Heart right ventricle (tissue), 16 donors: ENCODE results near the gene SAMD8. TPM values are rescaled to one million over a fixed set of nuclear protein-coding genes. Genes with fewer than 3 reads are reported as not detected.

ENCODE experiments used
- ATAC-seq, 8 donors: fragments of 200-7000 bp; cut with Tn5 transposase; one replicate each; pipeline ENCODE4 v1.9.1; 2020; ENCODE audit warnings: mild to moderate bottlenecking in 8 of 8, moderate library complexity in 8 of 8, moderate number of reproducible peaks in 1 of 8
- DNase-seq, 2 donors: peaks; one replicate each; pipeline ENCODE4 v3.0.0-alpha.2; 2020
- H3K27ac ChIP-seq, 10 donors: fragments of 200-600 bp; sonication (generic) in 2 of 10; one replicate each; pipeline versions ENCODE4 v1.5.0 to v1.8.0; 2020 to 2022; ENCODE audit warnings: mild to moderate bottlenecking in 3 of 10
- H3K27me3 ChIP-seq, 7 donors: fragments of 200-600 bp; one replicate each; pipeline ENCODE4 v1.8.0; 2021 to 2022; ENCODE audit warnings: mild to moderate bottlenecking in 2 of 7
- H3K36me3 ChIP-seq, 9 donors: fragments of 200-600 bp; sonication (generic) in 1 of 9; one replicate each; pipeline versions ENCODE4 v1.5.0 to v1.8.0; 2020 to 2022; ENCODE audit warnings: mild to moderate bottlenecking in 2 of 9
- H3K4me1 ChIP-seq, 9 donors: fragments of 200-600 bp; sonication (generic) in 1 of 9; one replicate each; pipeline versions ENCODE4 v1.5.0 to v1.8.0; 2020 to 2022; ENCODE audit warnings: mild to moderate bottlenecking in 4 of 9
- H3K4me3 ChIP-seq, 10 donors: fragments of 200-600 bp; sonication (generic) in 2 of 10; one replicate each; pipeline versions ENCODE4 v1.5.0 to v1.8.0; 2020 to 2022; ENCODE audit warnings: mild to moderate bottlenecking in 7 of 10, moderate library complexity in 2 of 10
- H3K9me3 ChIP-seq, 11 donors: fragments of 200-600 bp in 10 of 11; sonication (generic) in 2 of 11; one replicate each; pipeline versions ENCODE4 v1.5.0 to v1.8.0; 2013 to 2022; ENCODE audit warnings: mild to moderate bottlenecking in 2 of 11, control low read depth in 1 of 11, moderate library complexity in 1 of 11
- CTCF ChIP-seq, 9 donors: fragments of 200-600 bp; sonication (generic) in 2 of 9; IDR thresholded peaks; one replicate each; pipeline versions ENCODE4 v1.5.0 to v1.8.0; 2021 to 2022; ENCODE audit warnings: antibody characterized with exemption in 9 of 9, mild to moderate bottlenecking in 5 of 9, moderate library complexity in 1 of 9
- WGBS, 2 donors: extraction: QIAGEN DNeasy Blood & Tissue Kit; methylation state at CpG; one replicate each; pipeline ENCODE4 v1.1.7; 2013; ENCODE audit warnings: inconsistent platforms in 1 of 2; 5-methylcytosine and 5-hydroxymethylcytosine counted together
- intact Hi-C, 10 donors: fragments of 100-400 bp; cut with DNase I; formaldehyde crosslinking; loops; one replicate each; pipeline versions ENCODE4 v1.11.1 to v1.14.2; 2022
- polyA plus RNA-seq, 2 donors: library from polyadenylated mRNA; stranded (reverse); fragments of 200-250 nt; gene quantifications; one replicate each; pipeline ENCODE4 v1.2.3, GENCODE V29; 2013
- total RNA-seq, 10 donors: library from RNA; stranded (reverse); fragmentation: NEBNext Ultra II Directional in 3 of 10; extraction: Animal tissue kit (Norgen Biotek cat#: 25700) in 3 of 10; gene quantifications; one replicate each; pipeline versions ENCODE4 v1.2.1 to v1.2.4, GENCODE V29; 2021 to 2023
- donor health status: Arrhythmogenic right ventricular cardiomyopathy.
- donor health status: ischemic (EF 13 %, LVEDD 7.1; RV severe dilation, severe dysfunction).
- donor health status: healthy with polysubstance abuse.
- donor health status: DM: no; HTN: yes; CAD: no.
- donor health status: DM: no; HTN: no; CAD: no.
- donor health status: ischemic (EF 25% LVEDD 6.9; RV normal size, moderate dysfunction).
- donor health status: ischemic (EF 25% LVEDD 5.7; RV mildly dilated, moderate dysfunction).
- donor health status: healthy.
- donor health status: DM: yes; HTN: yes; CAD: no.
- donor health status: Ischemic cardiomyopathy.
- donor health status: ischemic (EF 35%, LVEDD 5.7; RV mildly dilated, moderate dysfunction).
- donor health status: nonischemic (EF 11% LVEDD 7.7; RV severe dilation, severe dysfunction).
- donor health status: DM: yes; HTN: yes; CAD: no.
- donor health status: PGD.
- donor health status: ischemic (EF 29% LVEDD 5.4; RV normal size, mild dysfunction).
- donor health status: nonischemic (EF 23%, LVEDD 6.1; RV moderate dilation, normal function).

Gene SAMD8
- total and polyA plus RNA-seq, 12 donors, result 5.3 to 31.2 (median 25.4) TPM

GRCh38 chr10:75091146-75091545, 20.3 kb upstream of the SAMD8 start:
- ATAC-seq, result no peak
- TF ChIP-seq CTCF (IDR thresholded peaks at IDR 0.05), result no peak
- H3K4me3 ChIP-seq, result no peak overlapping the region
- DNase-seq, result no peak
- intact Hi-C loops, result loop anchor here in 2 of 10 donors (5.0 to 10.0 kb wide), 2 partner anchors 56 to 64 kb away; no protein-coding TSS in a partner anchor
- no peaks in the 10 kb centered on the region for H3K9me3 ChIP-seq
- no peaks in the 10 kb centered on the region for H3K4me1 ChIP-seq
- no peaks in the 10 kb centered on the region for H3K36me3 ChIP-seq
- H3K27ac ChIP-seq, result no peak overlapping the region
- 85 to 86% methylated on average over 3 of the region's 3 CpGs for WGBS, 2 donors
- H3K27me3 ChIP-seq, result no peaks in the 10 kb centered on the region

- H3K27ac ChIP-seq, result no peak overlapping the region
- no peaks in the 10 kb centered on the region for H3K9me3 ChIP-seq
- WGBS, 2 donors, result 82 to 87% methylated on average over 10 of the region's 10 CpGs
- H3K36me3 ChIP-seq, result no peaks in the 10 kb centered on the region
- no peak for DNase-seq
- no peak for TF ChIP-seq CTCF (IDR thresholded peaks at IDR 0.05)
- H3K27me3 ChIP-seq, result no peaks in the 10 kb centered on the region
- no peak overlapping the region for H3K4me3 ChIP-seq
- intact Hi-C loops, result loop anchor here in 2 of 10 donors (5.0 to 10.0 kb wide), 2 partner anchors 60 to 67 kb away; no protein-coding TSS in a partner anchor
- no peaks in the 10 kb centered on the region for H3K4me1 ChIP-seq
- ATAC-seq, result no peak
Observed at GRCh38 chr10:75094465-75094864, 17.0 kb upstream of the SAMD8 start.

- 90 to 92% methylated on average over 14 of the region's 14 CpGs for WGBS, 2 donors
- Histone ChIP-seq H3K4me1 (peaks cover 4 to 11% (median 9%) of the 10 kb centered on the region in 9 donors), H3K4me3 (no peak overlapping the region), H3K27me3 (no peaks in the 10 kb centered on the region), H3K36me3 (no peaks in the 10 kb centered on the region), H3K9me3 (no peaks in the 10 kb centered on the region), H3K27ac (no peak overlapping the region)
- no peak for ATAC-seq
- TF ChIP-seq CTCF (IDR thresholded peaks at IDR 0.05), result no peak
- intact Hi-C loops, result loop anchor here in 5 of 10 donors (5.0 to 10.0 kb wide), 6 partner anchors 58 to 848 kb away; partner anchors contain the start of gene COMTD1 (in 1 of the 5)
- no peak for DNase-seq
Observed at GRCh38 chr10:75095631-75096030, 15.8 kb upstream of the SAMD8 start.

GRCh38 chr10:75096749-75097148, 14.7 kb upstream of the SAMD8 start:
- intact Hi-C loops, result loop anchor here in 5 of 10 donors (5.0 to 10.0 kb wide), 6 partner anchors 59 to 849 kb away; partner anchors contain the start of gene COMTD1 (in 1 of the 5)
- Histone ChIP-seq H3K4me3 (no peak overlapping the region), H3K27ac (no peak overlapping the region), H3K9me3 (no peaks in the 10 kb centered on the region), H3K27me3 (no peaks in the 10 kb centered on the region), H3K36me3 (no peaks in the 10 kb centered on the region), H3K4me1 (peaks cover 4 to 21% (median 14%) of the 10 kb centered on the region in 9 donors)
- no peak for ATAC-seq
- no peak for TF ChIP-seq CTCF (IDR thresholded peaks at IDR 0.05)
- no peak for DNase-seq
